H54 (cell line): ENCODE measurements around the gene HBEGF.

Source experiments
- DNase-seq: peaks from one replicate; pipeline ENCODE4 v3.0.0; 2011; ENCODE audit warnings: low spot score, mixed read lengths; ENCODE audit not compliant: insufficient read length
- FAIRE-seq: peaks from 3 replicates; lab custom pipeline; 2011; peaks lifted over from hg19 to GRCh38; lab: Jason Lieb, UNC
- POLR2A ChIP-seq: IDR thresholded peaks from 2 replicates; pipeline ENCODE4 v1.6.1; 2011; ENCODE audit warnings: low read depth, mild to moderate bottlenecking, low read length

The HBEGF gene

DNA sequence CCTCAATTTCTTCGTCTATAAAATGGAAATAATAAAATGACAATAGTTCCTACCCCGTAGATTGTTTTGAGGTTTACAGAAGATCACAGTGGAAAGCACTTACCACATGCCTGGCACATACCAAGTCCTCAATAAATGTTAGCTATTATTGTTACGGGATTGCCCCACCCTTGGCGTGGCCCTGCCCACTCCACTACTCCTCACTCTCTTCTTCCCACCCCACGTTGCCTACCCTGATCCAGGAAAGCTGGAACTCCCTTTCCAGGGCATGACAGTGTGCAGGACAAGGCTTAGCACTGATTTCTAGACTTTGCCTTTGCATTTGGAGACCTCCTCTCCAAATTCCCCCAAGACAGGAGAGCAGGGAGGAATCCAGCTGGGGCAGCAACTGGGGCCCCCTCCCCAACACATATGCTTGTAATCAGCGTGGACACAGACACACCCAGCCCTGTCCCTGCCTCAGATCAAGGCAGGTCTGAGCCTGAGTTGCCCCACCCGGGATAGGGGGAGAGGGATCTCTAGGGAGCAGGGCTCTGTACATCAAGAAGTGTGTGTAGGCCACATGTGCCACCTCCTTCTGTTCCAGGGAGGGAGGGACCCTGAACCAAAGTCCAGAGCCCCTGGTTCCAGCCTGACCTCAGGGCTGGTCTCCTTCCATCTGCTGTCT is 20.3 kb upstream of the HBEGF start:
- no peak for TF ChIP-seq POLR2A
- FAIRE-seq: no peak

GRCh38 chr5:140365941-140366340 is 19.5 kb upstream of the HBEGF start:
- FAIRE-seq (no peak), DNase-seq (no peak)
- TF ChIP-seq POLR2A: no peak

More for the DNA sequence above, 20.3 kb upstream of the HBEGF start:
- DNase-seq: no peak

DNA sequence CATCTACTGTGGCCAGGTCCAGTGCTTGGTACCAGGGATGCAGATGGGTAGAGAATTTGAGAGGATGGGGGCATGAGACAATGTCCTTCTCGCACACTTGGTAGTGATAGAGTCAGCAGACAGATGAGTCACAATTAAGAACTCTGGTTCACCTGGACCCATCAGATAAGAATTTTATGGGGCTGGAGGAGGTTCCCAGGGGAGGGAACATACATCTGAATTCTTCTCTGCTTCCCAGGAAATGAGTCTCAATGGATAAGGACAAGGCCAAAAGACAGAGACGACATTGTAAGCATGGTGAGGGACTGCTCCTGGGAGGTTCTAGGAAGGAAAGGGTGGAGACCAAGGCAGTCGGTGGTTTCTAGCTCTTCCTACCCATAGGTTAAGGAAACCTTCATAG is 18.9 kb upstream of the HBEGF start:
- DNase-seq: no peak
- no peak for TF ChIP-seq POLR2A
- no peak for FAIRE-seq

DNA sequence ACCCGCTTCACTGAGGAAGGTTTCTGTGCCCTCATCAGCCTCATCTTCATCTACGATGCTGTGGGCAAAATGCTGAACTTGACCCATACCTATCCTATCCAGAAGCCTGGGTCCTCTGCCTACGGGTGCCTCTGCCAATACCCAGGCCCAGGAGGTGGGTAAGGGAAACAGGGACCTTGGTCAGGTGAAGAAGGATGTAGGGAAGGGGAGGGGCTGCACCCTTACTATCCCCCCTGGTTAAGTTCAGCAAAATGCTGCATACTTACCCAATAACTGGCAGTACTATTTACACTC is 18.0 kb upstream of the HBEGF start:
- no peak for DNase-seq
- FAIRE-seq: no peak
- TF ChIP-seq POLR2A: no peak

GRCh38 chr5:140363631-140364471 is 17.4 kb upstream of the HBEGF start:
- TF ChIP-seq POLR2A: no peak
- no peak for DNase-seq
- FAIRE-seq: no peak

GRCh38 chr5:140362875-140363630 is 16.6 kb upstream of the HBEGF start:
- DNase-seq (peak; percentile 72), FAIRE-seq (no peak)

DNA sequence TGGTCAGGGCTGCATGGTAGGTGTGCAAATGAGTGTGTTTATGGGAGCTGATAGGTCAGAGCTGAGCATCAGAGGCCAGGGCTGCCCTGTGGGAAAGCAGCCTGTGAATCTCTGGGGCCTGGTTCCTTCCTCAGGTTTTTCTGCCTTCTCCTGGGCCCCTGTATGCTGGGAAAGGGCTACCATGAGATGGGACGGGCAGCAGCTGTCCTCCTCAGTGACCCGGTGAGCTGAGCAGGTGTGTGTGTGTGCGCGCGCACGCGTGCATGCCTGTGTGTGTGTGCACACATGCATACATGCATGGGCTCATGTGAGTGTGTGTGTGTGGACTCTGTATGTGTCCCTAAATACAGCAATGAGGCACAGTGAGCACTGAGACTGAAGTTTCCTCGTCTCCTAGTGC is 15.9 kb upstream of the HBEGF start:
- FAIRE-seq: no peak
- DNase-seq: no peak
- no peak for TF ChIP-seq POLR2A

More at GRCh38 chr5:140362875-140363630, 16.6 kb upstream of the HBEGF start:
- TF ChIP-seq POLR2A: no peak

- FAIRE-seq (no peak), DNase-seq (no peak)
- TF ChIP-seq POLR2A: no peak
Measured at GRCh38 chr5:140361901-140362300, 15.5 kb upstream of the HBEGF start.

- DNase-seq (no peak), FAIRE-seq (no peak)
- no peak for TF ChIP-seq POLR2A
Measured at GRCh38 chr5:140360681-140361479, 14.5 kb upstream of the HBEGF start.

DNA sequence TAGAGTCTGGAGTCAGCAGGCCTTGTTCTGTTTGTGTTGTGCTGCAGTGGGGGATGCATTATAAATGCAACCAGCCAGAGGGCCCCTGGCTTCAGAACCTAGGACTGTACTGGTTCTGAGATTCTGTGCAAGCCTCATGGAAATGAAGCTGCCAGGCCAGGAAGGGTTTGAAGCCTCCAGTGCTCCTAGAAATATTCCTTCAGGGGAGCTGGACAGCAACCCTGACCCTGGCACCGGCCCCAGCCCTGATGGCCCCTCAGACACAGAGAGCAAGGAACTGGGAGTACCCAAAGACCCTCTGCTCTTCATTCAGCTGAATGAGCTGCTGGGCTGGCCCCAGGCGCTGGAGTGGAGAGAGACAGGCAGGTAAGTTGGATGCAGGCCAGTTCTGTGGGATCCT is 13.7 kb upstream of the HBEGF start, which contains the start of gene SLC4A9:
Gene SLC4A9, plus strand, starts transcription at position 94 of the 400 bp plus-strand sequence. Its CDS starts 43 bp downstream, at position 137.
- DNase-seq (no peak), FAIRE-seq (no peak)
- no peak for TF ChIP-seq POLR2A

DNA sequence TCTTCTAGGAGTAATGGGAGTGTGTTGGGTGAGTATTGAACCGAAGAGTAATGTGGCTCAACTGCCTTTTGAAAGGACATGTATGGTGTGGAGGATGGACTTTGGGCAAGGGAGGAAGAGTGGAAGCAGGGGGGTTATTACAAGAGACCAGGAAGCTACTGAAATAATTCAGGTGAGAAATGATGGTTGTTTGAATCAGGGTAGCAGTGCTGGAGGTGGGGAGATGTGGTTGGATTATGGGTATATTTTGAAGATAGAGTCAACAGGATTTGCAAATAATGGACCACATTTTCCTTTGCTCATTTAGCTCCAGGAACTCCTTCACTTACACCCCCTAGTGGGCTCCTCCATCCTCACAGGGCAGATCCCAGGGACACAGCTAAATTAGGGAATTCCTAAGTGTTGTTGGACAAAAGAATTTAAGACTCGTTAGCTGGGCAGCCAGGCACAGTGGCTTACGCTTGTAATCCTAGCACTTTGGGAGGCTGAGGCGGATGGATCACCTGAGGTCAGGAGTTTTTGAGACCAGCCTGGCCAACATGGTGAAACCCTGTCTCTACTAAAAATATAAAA is 12.4 kb upstream of the HBEGF start:
- TF ChIP-seq POLR2A: no peak
- FAIRE-seq: no peak
- no peak for DNase-seq

DNA sequence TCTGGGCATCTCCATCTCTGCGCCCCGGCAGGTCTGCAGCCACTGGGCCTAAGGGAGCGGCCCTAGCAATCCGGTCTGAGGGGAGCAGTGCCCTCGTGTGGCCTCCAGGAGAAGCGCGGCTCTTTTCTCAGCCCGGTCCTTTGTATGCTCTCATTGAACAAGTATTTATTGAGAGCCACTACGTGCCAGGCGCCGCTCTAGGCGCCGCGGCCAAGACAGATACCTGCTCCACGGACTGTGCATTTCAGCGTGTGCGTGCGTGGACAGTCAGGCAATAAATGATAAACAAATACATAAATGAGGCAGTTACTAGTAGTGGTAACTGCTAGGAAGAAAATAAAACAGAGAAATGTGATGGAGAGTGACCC is 11.3 kb upstream of the HBEGF start:
- no peak for TF ChIP-seq POLR2A
- DNase-seq (peak; percentile 88), FAIRE-seq (no peak)
